Amniotic epithelial cell (primary cell): ENCODE data around the gene OPCML.
"Not testable (repeated sequence)": the region's sequence is repeated elsewhere in the genome, so short reads cannot be mapped to it uniquely, and the experiment has no call there.

Source experiments
- DNase-seq: peaks from one replicate; pipeline ENCODE4 v3.0.0-alpha.2; 2010; ENCODE audit warnings: low read depth

Gene OPCML

GRCh38 chr11:132422722-132423121 lies 1109.6 kb downstream of the OPCML start:
- DNase-seq = no peak

- no peak for DNase-seq
Observed at GRCh38 chr11:132421555-132421954, 1110.7 kb downstream of the OPCML start.

GRCh38 chr11:132414451-132414850 lies 1117.8 kb downstream of the OPCML start:
- no peak for DNase-seq

- no peak for DNase-seq
Observed at GRCh38 chr11:132410383-132410782, 1121.9 kb downstream of the OPCML start.

- DNase-seq = no peak
Observed at GRCh38 chr11:132409573-132410355, 1122.5 kb downstream of the OPCML start.

GRCh38 chr11:132408877-132409276 lies 1123.4 kb downstream of the OPCML start:
- no peak for DNase-seq

- DNase-seq = no peak
Observed at GRCh38 chr11:132405728-132406127, 1126.6 kb downstream of the OPCML start.

- DNase-seq = no peak
Observed at GRCh38 chr11:132402071-132402684, 1130.1 kb downstream of the OPCML start.

- DNase-seq = no peak
Observed at GRCh38 chr11:132396318-132396717, 1136.0 kb downstream of the OPCML start.

- DNase-seq = no peak
Observed at GRCh38 chr11:132395434-132395833, 1136.9 kb downstream of the OPCML start.

GRCh38 chr11:132379540-132379939 lies 1152.8 kb downstream of the OPCML start:
- no peak for DNase-seq

GRCh38 chr11:132373405-132374143 lies 1158.7 kb downstream of the OPCML start:
- no peak for DNase-seq

- DNase-seq = not testable (repeated sequence)
Observed at GRCh38 chr11:132370114-132370513, 1162.2 kb downstream of the OPCML start.

GRCh38 chr11:132367293-132367692 lies 1165.0 kb downstream of the OPCML start:
- no peak for DNase-seq

- no peak for DNase-seq
Observed at GRCh38 chr11:132365650-132366049, 1166.7 kb downstream of the OPCML start.
